Panc1 (cell line): ENCODE data around the gene ZNF398. TPM values are rescaled to one million over a fixed set of nuclear protein-coding genes. Genes with fewer than 3 reads are reported as not detected.

Experiments
- ATAC-seq: fragments of 200-7000 bp; cut with Tn5 transposase; 2 replicates; pipeline ENCODE4 v1.9.1; 2020; ENCODE audit warnings: mild to moderate bottlenecking, moderate library complexity
- BruUV-seq: library from RNA; stranded (reverse); fragments of 400-500 nt; replicated peaks from 2 replicates; lab custom pipeline; 2021; lab: Mats Ljungman, UMichigan
- CTCF ChIA-PET: fragments of 300-600 bp; sonication (Branson Sonifier 250); formaldehyde crosslinking; loops from one replicate; lab custom pipeline; 2022; ENCODE audit warnings: antibody characterized with exemption; lab: Charles Lee
- POLR2A ChIA-PET: fragments of 300-600 bp; sonication (Branson Sonifier 250); formaldehyde crosslinking; loops from one replicate; lab custom pipeline; 2022; ENCODE audit warnings: antibody characterized with exemption; lab: Charles Lee
- DNase-seq: peaks from one replicate; pipeline ENCODE4 v3.0.0-alpha.2; 2010; ENCODE audit warnings: low read depth, low spot score
- H3K27ac ChIP-seq: 2 replicates; pipeline ENCODE4 v1.5.1; 2011; ENCODE audit warnings: mild to moderate bottlenecking, low read length, inconsistent platforms
- H3K27me3 ChIP-seq: fragments of 200-500 bp; sonication (Bioruptor generic); 2 replicates; pipeline ENCODE4 v1.6.0; 2014; ENCODE audit warnings: low read length, inconsistent platforms; ENCODE audit not compliant: control insufficient read depth, insufficient read depth
- H3K36me3 ChIP-seq: fragments of 200-500 bp; sonication (Bioruptor generic); 2 replicates; pipeline ENCODE4 v1.5.1; 2014; ENCODE audit warnings: inconsistent platforms, mild to moderate bottlenecking, low read length, moderate library complexity; ENCODE audit not compliant: control insufficient read depth, insufficient read depth
- H3K4me1 ChIP-seq: 2 replicates; pipeline ENCODE4 v1.5.1; 2011; ENCODE audit warnings: inconsistent platforms, mild to moderate bottlenecking, low read length, moderate library complexity; ENCODE audit not compliant: control insufficient read depth, insufficient read depth
- H3K4me3 ChIP-seq, 2 experiments: 2 replicates each; pipeline ENCODE4 v1.5.1; 2011 to 2012; ENCODE audit warnings: low read depth in 2 of 2, low read length in 2 of 2, mild to moderate bottlenecking in 2 of 2, inconsistent platforms in 1 of 2, moderate library complexity in 1 of 2
- H3K9me3 ChIP-seq: fragments of 200-500 bp; sonication (Bioruptor generic); 2 replicates; pipeline ENCODE4 v1.5.1; 2014; ENCODE audit warnings: low read depth, mild to moderate bottlenecking, inconsistent platforms, low read length, moderate library complexity; ENCODE audit not compliant: control insufficient read depth, insufficient read depth
- POLR2AphosphoS5 ChIP-seq: IDR thresholded peaks from 2 replicates; pipeline ENCODE4 v1.6.1; 2012; ENCODE audit warnings: mild to moderate bottlenecking, low read depth, low read length, moderate library complexity
- REST ChIP-seq, 2 experiments: IDR thresholded peaks; 2 replicates each; pipeline ENCODE4 v1.6.1; 2011 to 2012; ENCODE audit warnings: low read depth in 2 of 2, control low read depth in 1 of 2, low read length in 1 of 2, mild to moderate bottlenecking in 1 of 2, moderate library complexity in 1 of 2; ENCODE audit not compliant: insufficient read depth in 1 of 2
- SIN3A ChIP-seq: IDR thresholded peaks from 2 replicates; pipeline ENCODE4 v1.6.1; 2012; ENCODE audit warnings: low read depth, mild to moderate bottlenecking, low read length, moderate library complexity, borderline replicate concordance; ENCODE audit not compliant: insufficient read depth
- TCF7L2 ChIP-seq: IDR thresholded peaks from 2 replicates; pipeline ENCODE4 v1.6.1; 2011; ENCODE audit warnings: mild to moderate bottlenecking, low read depth, low read length, inconsistent platforms
- in situ Hi-C: cut with HindIII; loops from 2 replicates; pipeline ENCODE4 v1.10.0; 2016; ENCODE audit warnings: low sequenced_read_pairs, low pct_unique_long_range_greater_than_20kb
- intact Hi-C: fragments of 100-400 bp; cut with micrococcal nuclease; formaldehyde crosslinking; loops from one replicate; pipeline ENCODE4 v1.10.0; 2022; ENCODE audit not compliant: unreplicated experiment
- total RNA-seq: library from RNA; stranded (reverse); gene quantifications from one replicate; pipeline ENCODE4 v1.2.1, GENCODE V29; 2021; ENCODE audit not compliant: unreplicated experiment
- TF ChIP-seq, protein P1 (sequence below): fragments of 450-650 bp; IDR thresholded peaks from 2 replicates; pipeline ENCODE4 v1.5.1; 2017; ENCODE audit warnings: mild to moderate bottlenecking

ZNF398 gene
- total RNA-seq, 1 experiment from 2014 or later, result 14.1 TPM

DNA sequence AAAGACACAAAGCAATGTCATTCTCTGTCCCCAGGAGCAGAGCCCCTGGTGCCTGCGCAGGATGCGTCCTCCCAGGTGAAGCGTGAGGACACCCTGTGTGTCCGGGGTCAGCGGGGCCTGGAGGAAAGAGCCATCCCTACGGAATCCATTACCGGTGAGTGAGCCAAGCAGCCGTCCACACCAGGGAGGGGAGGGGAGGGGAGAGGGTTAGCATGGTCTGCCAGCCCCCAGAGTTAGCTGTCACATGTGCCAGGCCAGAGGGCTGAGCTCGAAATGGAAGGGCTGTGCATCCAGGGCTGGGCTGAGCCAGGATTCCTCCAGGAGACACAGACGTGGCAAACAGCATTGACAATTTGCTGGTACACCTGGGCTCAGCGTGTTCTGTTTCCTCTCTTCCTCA lies 63.3 kb downstream of the ZNF398 start:
- Histone ChIP-seq H3K36me3 (peaks cover 23% of the 10 kb centered on the region), H3K27me3 (no peaks in the 10 kb centered on the region), H3K27ac (no peak overlapping the region), H3K4me1 (no peaks in the 10 kb centered on the region), H3K4me3 (no peak overlapping the region), H3K9me3 (no peaks in the 10 kb centered on the region)
- BruUV-seq, result no TSS peak
- no peak for DNase-seq
- in situ Hi-C loops, result no loop called here
- POLR2A ChIA-PET, result no interaction called here
- TF ChIP-seq POLR2AphosphoS5 (no peak), SIN3A (no peak)
- TF ChIP-seq, protein P1, sequence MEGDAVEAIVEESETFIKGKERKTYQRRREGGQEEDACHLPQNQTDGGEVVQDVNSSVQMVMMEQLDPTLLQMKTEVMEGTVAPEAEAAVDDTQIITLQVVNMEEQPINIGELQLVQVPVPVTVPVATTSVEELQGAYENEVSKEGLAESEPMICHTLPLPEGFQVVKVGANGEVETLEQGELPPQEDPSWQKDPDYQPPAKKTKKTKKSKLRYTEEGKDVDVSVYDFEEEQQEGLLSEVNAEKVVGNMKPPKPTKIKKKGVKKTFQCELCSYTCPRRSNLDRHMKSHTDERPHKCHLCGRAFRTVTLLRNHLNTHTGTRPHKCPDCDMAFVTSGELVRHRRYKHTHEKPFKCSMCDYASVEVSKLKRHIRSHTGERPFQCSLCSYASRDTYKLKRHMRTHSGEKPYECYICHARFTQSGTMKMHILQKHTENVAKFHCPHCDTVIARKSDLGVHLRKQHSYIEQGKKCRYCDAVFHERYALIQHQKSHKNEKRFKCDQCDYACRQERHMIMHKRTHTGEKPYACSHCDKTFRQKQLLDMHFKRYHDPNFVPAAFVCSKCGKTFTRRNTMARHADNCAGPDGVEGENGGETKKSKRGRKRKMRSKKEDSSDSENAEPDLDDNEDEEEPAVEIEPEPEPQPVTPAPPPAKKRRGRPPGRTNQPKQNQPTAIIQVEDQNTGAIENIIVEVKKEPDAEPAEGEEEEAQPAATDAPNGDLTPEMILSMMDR, result no peak
- no peak for ATAC-seq
- CTCF ChIA-PET, result no interaction called here
- intact Hi-C loops, result no loop called here

- in situ Hi-C loops, result no loop called here
- DNase-seq, result no peak
- ChIA-PET POLR2A (interaction anchor here (1.2 kb wide), 1 partner anchor 13 kb away, joined by 10 read pairs; no protein-coding TSS in a partner anchor), CTCF (no interaction called here)
- H3K27ac ChIP-seq, result no peak overlapping the region
- no peaks in the 10 kb centered on the region for H3K9me3 ChIP-seq
- no peaks in the 10 kb centered on the region for H3K27me3 ChIP-seq
- ATAC-seq, result no peak
- no peak overlapping the region for H3K4me3 ChIP-seq
- no peaks in the 10 kb centered on the region for H3K4me1 ChIP-seq
- peaks cover 21% of the 10 kb centered on the region for H3K36me3 ChIP-seq
- no TSS peak for BruUV-seq
- no peak for TF ChIP-seq REST (IDR thresholded peaks at IDR 0.05; ENCODE audit: insufficient read depth in 1 of 2, low read depth in 2 of 2, low read length in 1 of 2)
- TF ChIP-seq, protein P1, result no peak
- TF ChIP-seq TCF7L2, result no peak
- TF ChIP-seq SIN3A, result no peak
- TF ChIP-seq POLR2AphosphoS5, result no peak
- intact Hi-C loops, result no loop called here
Measured at GRCh38 chr7:149214020-149214720, 66.9 kb downstream of the ZNF398 start.
